ENCODE data around the gene TWIST1.
A peak's percentile ranks its signal among the peaks of the same experiment; 100 is the strongest.

Gene TWIST1

DNA sequence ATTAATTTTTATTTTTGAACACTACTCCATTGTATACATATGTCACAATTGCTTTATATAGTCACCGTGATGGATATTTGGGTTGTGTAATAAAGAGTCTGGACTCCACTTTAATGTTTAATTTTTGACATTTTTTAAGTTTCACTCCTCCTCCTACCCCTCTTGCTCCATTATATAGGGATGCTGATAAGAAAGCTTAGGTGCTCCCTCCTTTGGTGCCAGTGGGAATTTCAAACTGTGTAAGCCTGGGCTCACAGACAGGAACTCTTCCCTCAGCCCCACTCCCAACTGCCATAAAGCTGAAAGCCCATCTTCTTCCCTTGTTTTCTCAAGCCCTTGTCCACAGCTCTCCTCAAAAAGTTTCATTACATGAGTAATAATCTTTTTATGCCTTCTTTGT, 47.6 kb downstream of the TWIST1 start:
- DNase-seq (ENCODE audit: low read depth) = no peak
- H3K4me3 ChIP-seq (ENCODE audit: low read length) = no peak overlapping the region

DNA sequence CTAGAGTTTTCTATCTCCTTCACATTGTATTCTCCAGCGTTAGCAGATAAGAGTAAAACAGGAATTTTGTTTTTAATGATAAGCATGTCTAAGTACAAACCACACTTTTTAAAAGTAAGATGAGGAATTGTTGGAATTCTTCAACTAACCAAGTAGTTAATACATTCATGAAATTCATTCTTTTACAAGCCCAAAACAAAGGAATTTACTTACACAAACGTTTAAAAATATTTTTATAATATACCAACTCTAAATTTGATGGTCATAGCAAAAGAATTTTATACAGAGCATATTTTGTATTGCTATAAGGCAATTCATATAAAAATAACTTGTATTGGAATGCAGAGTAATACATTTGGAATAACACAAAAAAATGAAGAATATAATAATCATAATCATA, 51.3 kb downstream of the TWIST1 start:
- DNase-seq (ENCODE audit: low read depth) = no peak
- TF ChIP-seq, protein P1, sequence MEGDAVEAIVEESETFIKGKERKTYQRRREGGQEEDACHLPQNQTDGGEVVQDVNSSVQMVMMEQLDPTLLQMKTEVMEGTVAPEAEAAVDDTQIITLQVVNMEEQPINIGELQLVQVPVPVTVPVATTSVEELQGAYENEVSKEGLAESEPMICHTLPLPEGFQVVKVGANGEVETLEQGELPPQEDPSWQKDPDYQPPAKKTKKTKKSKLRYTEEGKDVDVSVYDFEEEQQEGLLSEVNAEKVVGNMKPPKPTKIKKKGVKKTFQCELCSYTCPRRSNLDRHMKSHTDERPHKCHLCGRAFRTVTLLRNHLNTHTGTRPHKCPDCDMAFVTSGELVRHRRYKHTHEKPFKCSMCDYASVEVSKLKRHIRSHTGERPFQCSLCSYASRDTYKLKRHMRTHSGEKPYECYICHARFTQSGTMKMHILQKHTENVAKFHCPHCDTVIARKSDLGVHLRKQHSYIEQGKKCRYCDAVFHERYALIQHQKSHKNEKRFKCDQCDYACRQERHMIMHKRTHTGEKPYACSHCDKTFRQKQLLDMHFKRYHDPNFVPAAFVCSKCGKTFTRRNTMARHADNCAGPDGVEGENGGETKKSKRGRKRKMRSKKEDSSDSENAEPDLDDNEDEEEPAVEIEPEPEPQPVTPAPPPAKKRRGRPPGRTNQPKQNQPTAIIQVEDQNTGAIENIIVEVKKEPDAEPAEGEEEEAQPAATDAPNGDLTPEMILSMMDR (conservative IDR thresholded peaks at IDR 0.05; ENCODE audit: low read depth, low read length) = no peak
- no peak overlapping the region for H3K4me3 ChIP-seq (ENCODE audit: low read length)

More for the DNA sequence above, 47.6 kb downstream of the TWIST1 start:
- TF ChIP-seq, protein P1 (conservative IDR thresholded peaks at IDR 0.05; ENCODE audit: low read depth, low read length) = peak; percentile 33

Measured in retinal pigment epithelial cell (primary cell).